ENCODE data around the gene SF1.

GRCh38 chr11:64750361-64751054, 27.8 kb downstream of the SF1 start:
- TF ChIP-seq CTCF (conservative IDR thresholded peaks at IDR 0.05 in 1 of 2, IDR thresholded peaks at IDR 0.05 in 1 of 2; ENCODE audit: extremely low read depth in 1 of 2, insufficient read depth in 1 of 2, low read depth in 1 of 2, low read length in 2 of 2): no peak
- no peak for TF ChIP-seq EZH2 (IDR thresholded peaks at IDR 0.05; ENCODE audit: borderline replicate concordance, low read length)

All from mammary epithelial cell (primary cell).